Type B pancreatic cell (in vitro differentiated cells): ENCODE data around the gene PFDN2. TPM values are rescaled to one million over a fixed set of nuclear protein-coding genes. Genes with fewer than 3 reads are reported as not detected.
A peak's percentile ranks its signal among the peaks of the same experiment; 100 is the strongest.

Experiments
- DNase-seq: peaks from one replicate; pipeline ENCODE4 v3.0.0; 2021; ENCODE audit warnings: mixed read lengths; ENCODE audit not compliant: unreplicated experiment; ENCODE audit errors: extremely low spot score
- H3K27ac Mint-ChIP-seq: 2 replicates; pipeline ENCODE4 v1.8.0; 2021; ENCODE audit warnings: mild to moderate bottlenecking, mixed read lengths
- H3K27me3 Mint-ChIP-seq: 2 replicates; pipeline ENCODE4 v1.8.0; 2021; ENCODE audit warnings: mixed read lengths
- H3K36me3 Mint-ChIP-seq: 2 replicates; pipeline ENCODE4 v1.8.0; 2021; ENCODE audit warnings: mixed read lengths
- H3K4me1 Mint-ChIP-seq: one replicate; pipeline ENCODE4 v1.8.0; 2021; ENCODE audit warnings: mixed read lengths; ENCODE audit not compliant: unreplicated experiment
- H3K4me3 Mint-ChIP-seq: 2 replicates; pipeline ENCODE4 v1.8.0; 2021; ENCODE audit warnings: mild to moderate bottlenecking, mixed read lengths
- H3K9me3 Mint-ChIP-seq: 2 replicates; pipeline ENCODE4 v1.8.0; 2021; ENCODE audit warnings: mixed read lengths
- CTCF ChIP-seq: fragments of 200-600 bp; sonication (generic); conservative IDR thresholded peaks from 2 replicates; pipeline ENCODE4 v1.5.0; 2021; ENCODE audit warnings: antibody characterized with exemption, mild to moderate bottlenecking
- total RNA-seq: library from RNA; stranded (reverse); gene quantifications from 2 replicates; pipeline ENCODE4 v1.2.1, GENCODE V29; 2021; ENCODE audit warnings: low replicate concordance

Gene PFDN2
- total RNA-seq, 1 donor from 2014 or later, result 50.9 TPM

GRCh38 chr1:161090617-161091016 is 27.2 kb downstream of the PFDN2 start:
- no peak for TF ChIP-seq CTCF
- Mint-ChIP-seq H3K4me3 (peak overlapping the region; percentile 88), H3K27ac (peak overlapping the region; percentile 97), H3K36me3 (peaks cover 4% of the 10 kb centered on the region), H3K9me3 (no peaks in the 10 kb centered on the region), H3K27me3 (no peaks in the 10 kb centered on the region), H3K4me1 (no peaks in the 10 kb centered on the region)
- DNase-seq, result no peak

- Mint-ChIP-seq H3K27ac (peak overlapping the region; percentile 97), H3K27me3 (no peaks in the 10 kb centered on the region), H3K9me3 (no peaks in the 10 kb centered on the region), H3K36me3 (peaks cover 4% of the 10 kb centered on the region), H3K4me1 (no peaks in the 10 kb centered on the region), H3K4me3 (peak overlapping the region; percentile 88)
- no peak for DNase-seq
- no peak for TF ChIP-seq CTCF
Observed at GRCh38 chr1:161089938-161090337, 27.9 kb downstream of the PFDN2 start.

GRCh38 chr1:161089251-161089924 is 28.4 kb downstream of the PFDN2 start, which contains the start of gene NECTIN4:
Gene NECTIN4 (minus strand): TSS chr1:161089558. CDS start chr1:161089296, 262 bp downstream.
- H3K9me3 Mint-ChIP-seq, result no peaks in the 10 kb centered on the region
- no peaks in the 10 kb centered on the region for H3K27me3 Mint-ChIP-seq
- peaks cover 2% of the 10 kb centered on the region for H3K4me1 Mint-ChIP-seq
- peak within 1 kb of the TSS; percentile 97 for H3K27ac Mint-ChIP-seq
- no peak for DNase-seq
- no peak for TF ChIP-seq CTCF
- peaks cover 4% of the 10 kb centered on the region for H3K36me3 Mint-ChIP-seq
- peak within 1 kb of the TSS; percentile 88 for H3K4me3 Mint-ChIP-seq

GRCh38 chr1:161088587-161089110 is 29.2 kb downstream of the PFDN2 start:
- TF ChIP-seq CTCF, result no peak
- Mint-ChIP-seq H3K4me3 (peak overlapping the region; percentile 88), H3K9me3 (no peaks in the 10 kb centered on the region), H3K27ac (peak overlapping the region; percentile 97), H3K4me1 (peaks cover 9% of the 10 kb centered on the region), H3K36me3 (peaks cover 4% of the 10 kb centered on the region), H3K27me3 (no peaks in the 10 kb centered on the region)
- DNase-seq, result no peak

- TF ChIP-seq CTCF, result no peak
- peak overlapping the region; percentile 88 for H3K4me3 Mint-ChIP-seq
- peaks cover 4% of the 10 kb centered on the region for H3K36me3 Mint-ChIP-seq
- peak overlapping the region; percentile 97 for H3K27ac Mint-ChIP-seq
- peaks cover 14% of the 10 kb centered on the region for H3K4me1 Mint-ChIP-seq
- H3K27me3 Mint-ChIP-seq, result no peaks in the 10 kb centered on the region
- no peaks in the 10 kb centered on the region for H3K9me3 Mint-ChIP-seq
- no peak for DNase-seq
Observed at GRCh38 chr1:161086457-161086856, 31.4 kb downstream of the PFDN2 start.
